GM13977 (cell line): ENCODE results near the gene HVCN1.

ENCODE experiments used
- DNase-seq: peaks from one replicate; pipeline ENCODE4 v3.0.0; 2012; ENCODE audit warnings: low spot score
- in situ Hi-C: fragments of 300-500 bp; cut with MboI; formaldehyde crosslinking; loops from one replicate; pipeline ENCODE4 v1.12.0; 2022; ENCODE audit warnings: low sequenced_read_pairs, low pct_unique_long_range_greater_than_20kb, mixed read lengths, inconsistent platforms; ENCODE audit not compliant: unreplicated experiment
- TF ChIP-seq, protein P1 (sequence below): IDR thresholded peaks from 2 replicates; pipeline ENCODE4 v1.5.1; 2012; ENCODE audit warnings: mild to moderate bottlenecking, control low read depth; ENCODE audit not compliant: insufficient read depth; ENCODE audit errors: extremely low read depth, missing control alignments

The HVCN1 gene

DNA sequence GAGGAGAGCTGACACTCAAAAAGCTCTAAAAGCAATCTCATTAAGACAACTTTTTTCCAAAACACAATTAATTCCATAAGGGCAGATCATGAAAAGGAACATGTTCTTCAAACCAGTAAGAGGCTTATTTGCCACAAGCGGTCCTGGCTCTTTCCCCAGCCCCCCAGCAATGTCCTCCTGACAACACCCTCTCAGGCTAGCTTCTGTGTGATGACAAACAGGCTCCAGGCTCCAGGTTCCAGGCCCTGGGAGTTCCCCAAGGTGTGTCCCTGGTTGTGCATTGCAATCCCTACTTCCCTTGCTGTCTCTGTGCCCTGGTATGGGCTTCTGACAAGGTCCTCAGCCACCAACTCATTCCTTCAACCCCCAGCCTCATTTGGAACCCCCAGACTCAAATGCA lies 8.9 kb downstream of the HVCN1 start:
- TF ChIP-seq, protein P1, sequence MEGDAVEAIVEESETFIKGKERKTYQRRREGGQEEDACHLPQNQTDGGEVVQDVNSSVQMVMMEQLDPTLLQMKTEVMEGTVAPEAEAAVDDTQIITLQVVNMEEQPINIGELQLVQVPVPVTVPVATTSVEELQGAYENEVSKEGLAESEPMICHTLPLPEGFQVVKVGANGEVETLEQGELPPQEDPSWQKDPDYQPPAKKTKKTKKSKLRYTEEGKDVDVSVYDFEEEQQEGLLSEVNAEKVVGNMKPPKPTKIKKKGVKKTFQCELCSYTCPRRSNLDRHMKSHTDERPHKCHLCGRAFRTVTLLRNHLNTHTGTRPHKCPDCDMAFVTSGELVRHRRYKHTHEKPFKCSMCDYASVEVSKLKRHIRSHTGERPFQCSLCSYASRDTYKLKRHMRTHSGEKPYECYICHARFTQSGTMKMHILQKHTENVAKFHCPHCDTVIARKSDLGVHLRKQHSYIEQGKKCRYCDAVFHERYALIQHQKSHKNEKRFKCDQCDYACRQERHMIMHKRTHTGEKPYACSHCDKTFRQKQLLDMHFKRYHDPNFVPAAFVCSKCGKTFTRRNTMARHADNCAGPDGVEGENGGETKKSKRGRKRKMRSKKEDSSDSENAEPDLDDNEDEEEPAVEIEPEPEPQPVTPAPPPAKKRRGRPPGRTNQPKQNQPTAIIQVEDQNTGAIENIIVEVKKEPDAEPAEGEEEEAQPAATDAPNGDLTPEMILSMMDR, result no peak
- in situ Hi-C loops, result no loop called here
- no peak for DNase-seq

DNA sequence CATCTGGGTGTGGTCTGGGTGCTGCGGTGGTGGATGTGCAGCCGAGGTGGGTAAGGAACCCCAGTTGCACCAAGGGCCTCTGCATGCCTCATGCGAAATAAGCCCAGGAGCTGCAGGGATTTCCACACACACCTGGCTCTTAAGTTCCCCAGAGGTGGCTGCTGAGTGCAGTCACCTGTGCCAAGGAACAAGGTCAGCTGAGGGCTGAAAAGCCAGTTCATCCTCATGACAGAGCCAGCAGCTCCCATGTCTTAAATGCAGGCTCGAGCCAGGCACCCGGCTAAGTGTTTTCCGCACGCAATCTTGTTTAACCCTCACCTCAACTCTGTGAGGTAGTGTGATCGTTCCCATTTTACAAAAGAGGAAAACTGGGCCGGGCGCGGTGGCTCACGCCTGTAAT lies 9.7 kb downstream of the HVCN1 start:
- DNase-seq, result no peak
- TF ChIP-seq, protein P1, result no peak
- in situ Hi-C loops, result no loop called here

DNA sequence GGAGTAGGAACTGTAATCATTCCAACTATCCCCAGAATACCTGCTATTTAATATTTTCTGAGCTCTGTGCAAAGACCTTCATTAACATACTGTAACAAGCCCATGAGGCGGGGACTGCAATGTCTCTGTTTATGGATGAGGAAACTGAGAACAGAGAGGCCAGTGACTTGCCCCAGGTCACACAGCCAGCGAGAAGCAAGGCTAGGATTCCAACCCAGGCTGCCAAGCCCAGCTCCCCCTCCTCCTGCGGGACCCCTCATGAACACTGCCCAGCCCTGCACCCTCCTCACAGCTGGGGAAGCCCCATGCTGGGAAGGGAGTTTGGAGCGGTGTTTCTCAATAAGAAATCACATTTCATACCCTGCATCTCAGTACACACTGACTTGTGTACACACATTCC lies 10.9 kb downstream of the HVCN1 start:
- TF ChIP-seq, protein P1, result no peak
- in situ Hi-C loops, result no loop called here
- no peak for DNase-seq

DNA sequence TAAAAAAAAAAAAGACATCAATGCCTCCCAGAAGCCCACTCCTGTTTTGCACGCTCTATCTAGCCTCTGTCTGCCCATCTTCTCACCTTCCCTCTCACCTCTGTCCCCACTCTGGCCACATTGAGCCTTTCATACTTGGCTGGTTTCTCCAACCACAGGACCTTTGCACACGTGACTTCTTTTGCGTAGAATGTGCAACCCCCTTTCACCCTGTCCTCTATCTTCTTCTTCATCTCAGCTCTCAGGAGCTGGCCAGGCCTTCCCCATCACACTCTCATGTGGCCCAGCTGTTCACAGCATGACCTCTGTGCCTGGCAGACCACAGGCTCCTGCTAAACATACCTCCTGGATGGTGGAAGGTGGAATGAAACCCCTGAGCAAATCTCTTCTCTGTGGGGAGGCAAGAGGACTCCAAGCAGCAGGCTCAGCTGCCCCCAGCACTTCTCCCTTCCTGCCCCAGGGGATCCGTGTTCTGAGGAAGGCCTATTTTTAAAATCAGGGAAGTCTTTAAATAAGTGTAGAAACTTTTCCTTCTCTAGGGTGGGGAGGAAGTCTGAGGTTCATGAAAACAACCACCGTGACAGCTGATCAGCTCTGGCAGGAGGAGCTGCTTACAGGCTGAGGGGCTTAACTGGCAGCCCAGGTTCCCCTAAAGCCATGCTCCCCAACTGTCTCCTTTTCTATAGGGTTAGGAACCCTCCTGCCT lies 11.6 kb downstream of the HVCN1 start:
- DNase-seq, result peak; percentile 76
- in situ Hi-C loops, result no loop called here

DNA sequence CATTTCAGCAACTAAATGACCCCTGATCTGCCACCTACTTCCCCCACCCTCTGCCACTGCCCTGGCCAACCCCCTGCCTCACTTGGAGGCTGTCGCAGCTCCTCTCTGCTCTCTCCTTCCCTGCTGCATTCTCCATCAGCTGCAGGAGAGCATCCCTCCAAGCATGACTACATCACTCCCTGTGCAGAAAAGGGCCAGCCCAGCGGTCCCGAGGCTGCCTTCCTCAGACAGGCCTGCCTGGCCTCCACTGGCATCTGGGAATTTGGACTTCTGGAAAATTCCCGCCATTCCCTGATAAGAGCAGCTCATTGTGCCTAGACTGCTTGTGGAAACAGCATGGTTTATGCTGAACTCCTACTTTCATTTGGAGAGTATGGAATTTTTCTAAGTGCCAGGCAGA lies 12.7 kb downstream of the HVCN1 start:
- DNase-seq, result no peak
- in situ Hi-C loops, result no loop called here
- TF ChIP-seq, protein P1, result no peak

More for the DNA sequence above, 11.6 kb downstream of the HVCN1 start:
- TF ChIP-seq, protein P1, result no peak

DNA sequence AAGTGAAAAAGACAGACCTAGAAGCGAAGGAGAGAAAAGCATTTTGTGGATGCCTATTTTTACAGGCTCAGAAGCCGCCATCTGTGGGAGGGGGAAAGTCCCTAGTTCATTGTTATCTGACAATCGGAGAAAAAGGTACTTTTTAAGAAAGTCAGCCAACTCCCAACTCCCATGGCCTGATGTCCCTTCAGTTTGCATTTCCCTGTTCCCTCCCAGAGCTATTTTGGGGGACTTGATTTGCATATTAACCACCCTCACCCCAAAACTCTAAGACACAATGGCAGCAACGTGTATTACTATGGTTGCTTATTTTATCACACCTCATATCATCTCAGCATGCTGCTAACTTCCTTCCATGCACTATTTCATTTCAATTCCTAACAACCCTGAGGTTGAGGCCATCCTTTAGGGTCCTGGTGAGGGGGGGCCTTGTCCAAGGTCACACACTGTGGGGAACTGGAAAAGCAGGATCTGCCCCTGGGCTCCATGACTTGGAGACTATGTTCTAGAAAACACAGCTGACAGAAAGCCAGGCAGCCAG lies 18.7 kb downstream of the HVCN1 start:
- DNase-seq, result peak; percentile 66
- in situ Hi-C loops, result no loop called here

More for the DNA sequence above, 18.7 kb downstream of the HVCN1 start:
- TF ChIP-seq, protein P1, result no peak
